GM12878 (cell line): ENCODE results near the gene ADAMTSL1.

Experiments
- HSF1 ChIP-seq: fragments of 150-350 bp; IDR thresholded peaks from 2 replicates; pipeline ENCODE4 v1.6.1; 2014; ENCODE audit warnings: mild to moderate bottlenecking, low read depth, low read length
- PML ChIP-seq: IDR thresholded peaks from 2 replicates; pipeline ENCODE4 v1.6.1; 2012; ENCODE audit warnings: low read length, inconsistent platforms
- SP1 ChIP-seq: IDR thresholded peaks from one replicate; pipeline ENCODE4 v1.6.1; 2011; ENCODE audit warnings: low read depth, low read length
- TAF1 ChIP-seq: IDR thresholded peaks from 2 replicates; pipeline ENCODE4 v1.6.1; 2011; ENCODE audit warnings: mild to moderate bottlenecking, low read depth, low read length, borderline replicate concordance
- TF ChIP-seq, protein P1 (sequence below): fragments of 450-650 bp; IDR thresholded peaks from 2 replicates; pipeline ENCODE4 v1.6.1; 2017; ENCODE audit warnings: mild to moderate bottlenecking, moderate library complexity
- TF ChIP-seq, protein P2 (sequence below), 3 experiments: IDR thresholded peaks in 2 of 3; conservative IDR thresholded peaks in 1 of 3; 2 replicates each; pipeline ENCODE4 v1.5.1; 2011; ENCODE audit warnings: low read depth in 3 of 3, low read length in 3 of 3, mild to moderate bottlenecking in 3 of 3, control low read depth in 2 of 3, moderate library complexity in 2 of 3, inconsistent platforms in 1 of 3, mixed read lengths in 1 of 3; ENCODE audit not compliant: control insufficient read depth in 2 of 3, insufficient read depth in 1 of 3; ENCODE audit errors: extremely low read depth in 1 of 3
- TF ChIP-seq, protein P3 (sequence below): IDR thresholded peaks from 2 replicates; pipeline ENCODE4 v1.6.1; 2011; ENCODE audit warnings: borderline replicate concordance, low read depth, mild to moderate bottlenecking, moderate library complexity, low read length; ENCODE audit not compliant: insufficient read depth, poor library complexity, severe bottlenecking

GRCh38 chr9:18501949-18502348 is 28.0 kb downstream of the ADAMTSL1 start:
- TF ChIP-seq HSF1 (no peak), PML (no peak), SP1 (no peak), TAF1 (no peak)
- TF ChIP-seq, protein P1, sequence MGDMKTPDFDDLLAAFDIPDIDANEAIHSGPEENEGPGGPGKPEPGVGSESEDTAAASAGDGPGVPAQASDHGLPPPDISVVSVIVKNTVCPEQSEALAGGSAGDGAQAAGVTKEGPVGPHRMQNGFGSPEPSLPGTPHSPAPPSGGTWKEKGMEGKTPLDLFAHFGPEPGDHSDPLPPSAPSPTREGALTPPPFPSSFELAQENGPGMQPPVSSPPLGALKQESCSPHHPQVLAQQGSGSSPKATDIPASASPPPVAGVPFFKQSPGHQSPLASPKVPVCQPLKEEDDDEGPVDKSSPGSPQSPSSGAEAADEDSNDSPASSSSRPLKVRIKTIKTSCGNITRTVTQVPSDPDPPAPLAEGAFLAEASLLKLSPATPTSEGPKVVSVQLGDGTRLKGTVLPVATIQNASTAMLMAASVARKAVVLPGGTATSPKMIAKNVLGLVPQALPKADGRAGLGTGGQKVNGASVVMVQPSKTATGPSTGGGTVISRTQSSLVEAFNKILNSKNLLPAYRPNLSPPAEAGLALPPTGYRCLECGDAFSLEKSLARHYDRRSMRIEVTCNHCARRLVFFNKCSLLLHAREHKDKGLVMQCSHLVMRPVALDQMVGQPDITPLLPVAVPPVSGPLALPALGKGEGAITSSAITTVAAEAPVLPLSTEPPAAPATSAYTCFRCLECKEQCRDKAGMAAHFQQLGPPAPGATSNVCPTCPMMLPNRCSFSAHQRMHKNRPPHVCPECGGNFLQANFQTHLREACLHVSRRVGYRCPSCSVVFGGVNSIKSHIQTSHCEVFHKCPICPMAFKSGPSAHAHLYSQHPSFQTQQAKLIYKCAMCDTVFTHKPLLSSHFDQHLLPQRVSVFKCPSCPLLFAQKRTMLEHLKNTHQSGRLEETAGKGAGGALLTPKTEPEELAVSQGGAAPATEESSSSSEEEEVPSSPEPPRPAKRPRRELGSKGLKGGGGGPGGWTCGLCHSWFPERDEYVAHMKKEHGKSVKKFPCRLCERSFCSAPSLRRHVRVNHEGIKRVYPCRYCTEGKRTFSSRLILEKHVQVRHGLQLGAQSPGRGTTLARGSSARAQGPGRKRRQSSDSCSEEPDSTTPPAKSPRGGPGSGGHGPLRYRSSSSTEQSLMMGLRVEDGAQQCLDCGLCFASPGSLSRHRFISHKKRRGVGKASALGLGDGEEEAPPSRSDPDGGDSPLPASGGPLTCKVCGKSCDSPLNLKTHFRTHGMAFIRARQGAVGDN, result no peak
- TF ChIP-seq, protein P2, sequence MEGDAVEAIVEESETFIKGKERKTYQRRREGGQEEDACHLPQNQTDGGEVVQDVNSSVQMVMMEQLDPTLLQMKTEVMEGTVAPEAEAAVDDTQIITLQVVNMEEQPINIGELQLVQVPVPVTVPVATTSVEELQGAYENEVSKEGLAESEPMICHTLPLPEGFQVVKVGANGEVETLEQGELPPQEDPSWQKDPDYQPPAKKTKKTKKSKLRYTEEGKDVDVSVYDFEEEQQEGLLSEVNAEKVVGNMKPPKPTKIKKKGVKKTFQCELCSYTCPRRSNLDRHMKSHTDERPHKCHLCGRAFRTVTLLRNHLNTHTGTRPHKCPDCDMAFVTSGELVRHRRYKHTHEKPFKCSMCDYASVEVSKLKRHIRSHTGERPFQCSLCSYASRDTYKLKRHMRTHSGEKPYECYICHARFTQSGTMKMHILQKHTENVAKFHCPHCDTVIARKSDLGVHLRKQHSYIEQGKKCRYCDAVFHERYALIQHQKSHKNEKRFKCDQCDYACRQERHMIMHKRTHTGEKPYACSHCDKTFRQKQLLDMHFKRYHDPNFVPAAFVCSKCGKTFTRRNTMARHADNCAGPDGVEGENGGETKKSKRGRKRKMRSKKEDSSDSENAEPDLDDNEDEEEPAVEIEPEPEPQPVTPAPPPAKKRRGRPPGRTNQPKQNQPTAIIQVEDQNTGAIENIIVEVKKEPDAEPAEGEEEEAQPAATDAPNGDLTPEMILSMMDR (IDR thresholded peaks at IDR 0.05 in 2 of 3, conservative IDR thresholded peaks at IDR 0.05 in 1 of 3; ENCODE audit: control insufficient read depth in 2 of 3, extremely low read depth in 1 of 3, insufficient read depth in 1 of 3, low read depth in 3 of 3, low read length in 3 of 3), result no peak
- TF ChIP-seq, protein P3, sequence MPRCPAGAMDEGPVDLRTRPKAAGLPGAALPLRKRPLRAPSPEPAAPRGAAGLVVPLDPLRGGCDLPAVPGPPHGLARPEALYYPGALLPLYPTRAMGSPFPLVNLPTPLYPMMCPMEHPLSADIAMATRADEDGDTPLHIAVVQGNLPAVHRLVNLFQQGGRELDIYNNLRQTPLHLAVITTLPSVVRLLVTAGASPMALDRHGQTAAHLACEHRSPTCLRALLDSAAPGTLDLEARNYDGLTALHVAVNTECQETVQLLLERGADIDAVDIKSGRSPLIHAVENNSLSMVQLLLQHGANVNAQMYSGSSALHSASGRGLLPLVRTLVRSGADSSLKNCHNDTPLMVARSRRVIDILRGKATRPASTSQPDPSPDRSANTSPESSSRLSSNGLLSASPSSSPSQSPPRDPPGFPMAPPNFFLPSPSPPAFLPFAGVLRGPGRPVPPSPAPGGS, result no peak
